Measurements from ENCODE around the gene REEP3. TPM values are rescaled to one million over a fixed set of nuclear protein-coding genes. Genes with fewer than 3 reads are reported as not detected.
"Not testable (repeated sequence)": the region's sequence is repeated elsewhere in the genome, so short reads cannot be mapped to it uniquely, and the experiment has no call there.

The REEP3 gene
- total RNA-seq, 3 donors from 2014 or later (not counting 1 experiment from before 2014, with no cell fraction given) = 4.6 to 10.2 (median 8.3) TPM

DNA sequence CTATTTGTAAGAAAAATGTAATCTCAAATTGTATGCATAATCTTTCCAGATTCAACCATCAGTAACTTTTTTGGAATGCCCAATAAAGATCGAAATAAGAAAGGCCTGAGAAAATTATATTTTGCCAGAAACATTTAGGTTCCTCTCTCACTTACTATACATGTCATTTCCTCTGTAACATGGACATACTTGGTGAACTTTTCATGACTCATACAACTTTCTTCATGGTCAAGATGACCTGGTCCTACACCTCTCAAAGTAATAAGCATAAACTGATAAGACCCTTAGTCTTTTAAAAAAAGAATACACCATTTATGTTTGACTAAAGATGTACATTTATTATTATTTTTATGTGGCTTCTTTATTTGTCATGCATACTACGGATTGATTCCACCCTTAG, 125.3 kb downstream of the REEP3 start:
- Mint-ChIP-seq H3K4me1 (no peaks in the 10 kb centered on the region), H3K36me3 (no peaks in the 10 kb centered on the region), H3K9me3 (no peaks in the 10 kb centered on the region), H3K27me3 (ENCODE audit: low read depth in 2 of 2) (peaks cover 8 to 18% of the 10 kb centered on the region in 2 donors), H3K27ac (no peak overlapping the region), H3K4me3 (no peak overlapping the region)
- 75% methylated on average over 1 of the region's 2 CpGs for WGBS (ENCODE audit: insufficient coverage)
- H3K4me3 ChIP-seq (ENCODE audit: low read length) = no peak overlapping the region
- DNase-seq (no peak), ATAC-seq (no peak)
- no peak overlapping the region for H3K27ac ChIP-seq (ENCODE audit: low read length)
- H3K36me3 ChIP-seq (ENCODE audit: control insufficient read depth, insufficient read depth, low read length) = no peaks in the 10 kb centered on the region
- H3K27me3 ChIP-seq (ENCODE audit: control insufficient read depth, insufficient read depth, low read length) = no peaks in the 10 kb centered on the region
- TF ChIP-seq, protein P1, sequence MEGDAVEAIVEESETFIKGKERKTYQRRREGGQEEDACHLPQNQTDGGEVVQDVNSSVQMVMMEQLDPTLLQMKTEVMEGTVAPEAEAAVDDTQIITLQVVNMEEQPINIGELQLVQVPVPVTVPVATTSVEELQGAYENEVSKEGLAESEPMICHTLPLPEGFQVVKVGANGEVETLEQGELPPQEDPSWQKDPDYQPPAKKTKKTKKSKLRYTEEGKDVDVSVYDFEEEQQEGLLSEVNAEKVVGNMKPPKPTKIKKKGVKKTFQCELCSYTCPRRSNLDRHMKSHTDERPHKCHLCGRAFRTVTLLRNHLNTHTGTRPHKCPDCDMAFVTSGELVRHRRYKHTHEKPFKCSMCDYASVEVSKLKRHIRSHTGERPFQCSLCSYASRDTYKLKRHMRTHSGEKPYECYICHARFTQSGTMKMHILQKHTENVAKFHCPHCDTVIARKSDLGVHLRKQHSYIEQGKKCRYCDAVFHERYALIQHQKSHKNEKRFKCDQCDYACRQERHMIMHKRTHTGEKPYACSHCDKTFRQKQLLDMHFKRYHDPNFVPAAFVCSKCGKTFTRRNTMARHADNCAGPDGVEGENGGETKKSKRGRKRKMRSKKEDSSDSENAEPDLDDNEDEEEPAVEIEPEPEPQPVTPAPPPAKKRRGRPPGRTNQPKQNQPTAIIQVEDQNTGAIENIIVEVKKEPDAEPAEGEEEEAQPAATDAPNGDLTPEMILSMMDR (IDR thresholded peaks at IDR 0.05) = no peak
- no peaks in the 10 kb centered on the region for H3K4me1 ChIP-seq (ENCODE audit: control insufficient read depth, insufficient read depth, low read length)
- H3K9me3 ChIP-seq (ENCODE audit: control insufficient read depth, insufficient read depth, low read length) = no peaks in the 10 kb centered on the region
- intact Hi-C loops (cut with micrococcal nuclease) = no loop called here

DNA sequence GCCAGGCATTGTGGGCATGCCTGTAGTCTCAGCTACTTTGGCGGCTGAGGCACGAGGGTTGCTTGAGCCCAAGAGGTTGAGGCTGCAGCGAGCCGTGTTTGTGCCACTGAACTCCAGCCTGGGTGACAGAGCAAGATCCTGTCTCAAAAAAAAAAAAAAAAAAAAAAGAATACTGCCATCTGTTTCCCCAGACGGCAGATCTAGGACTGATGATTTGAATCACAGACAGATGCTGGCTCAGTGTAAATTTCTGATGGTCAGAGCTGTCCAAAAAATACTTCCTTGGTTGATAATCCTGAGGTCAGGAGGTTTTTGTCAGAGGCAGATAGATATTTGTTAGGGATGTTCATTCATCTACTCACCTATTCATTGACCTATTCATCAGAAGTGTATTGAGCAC, 130.7 kb downstream of the REEP3 start:
- no peaks in the 10 kb centered on the region for H3K9me3 Mint-ChIP-seq
- no peak for ATAC-seq
- TF ChIP-seq, protein P1 (IDR thresholded peaks at IDR 0.05) = no peak
- H3K27me3 Mint-ChIP-seq (ENCODE audit: low read depth in 2 of 2) = peaks cover 0 to 7% of the 10 kb centered on the region in 2 donors
- no peaks in the 10 kb centered on the region for H3K4me1 Mint-ChIP-seq
- H3K4me3 ChIP-seq (ENCODE audit: low read length) = no peak overlapping the region
- no peaks in the 10 kb centered on the region for H3K36me3 ChIP-seq (ENCODE audit: control insufficient read depth, insufficient read depth, low read length)
- H3K27ac Mint-ChIP-seq = no peak overlapping the region
- H3K4me3 Mint-ChIP-seq = no peak overlapping the region
- no peaks in the 10 kb centered on the region for H3K4me1 ChIP-seq (ENCODE audit: control insufficient read depth, insufficient read depth, low read length)
- 63% methylated on average over 5 of the region's 5 CpGs for WGBS (ENCODE audit: insufficient coverage)
- DNase-seq = no peak
- H3K9me3 ChIP-seq (ENCODE audit: control insufficient read depth, insufficient read depth, low read length) = no peaks in the 10 kb centered on the region
- no peak overlapping the region for H3K27ac ChIP-seq (ENCODE audit: low read length)
- intact Hi-C loops (cut with micrococcal nuclease) = no loop called here
- H3K27me3 ChIP-seq (ENCODE audit: control insufficient read depth, insufficient read depth, low read length) = no peaks in the 10 kb centered on the region
- H3K36me3 Mint-ChIP-seq = no peaks in the 10 kb centered on the region

DNA sequence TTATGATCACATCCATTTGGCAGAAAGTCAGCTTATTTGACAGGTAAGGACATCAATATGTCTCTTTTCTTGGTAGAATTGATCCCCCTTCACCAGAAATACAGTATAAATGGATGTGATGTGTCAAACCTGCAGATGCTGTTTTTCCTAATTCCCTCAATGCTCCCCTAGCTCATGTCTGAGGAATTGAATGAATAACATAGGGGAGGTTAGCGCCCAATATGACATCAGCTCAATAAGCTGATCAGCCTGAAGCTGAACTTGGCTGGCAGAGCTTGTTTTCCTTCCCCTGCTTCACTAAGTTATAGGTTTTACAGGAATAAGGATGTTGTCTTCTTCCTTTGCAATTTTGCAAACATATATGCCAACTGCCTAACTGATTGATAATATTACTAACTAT, 132.5 kb downstream of the REEP3 start:
- DNase-seq (no peak), ATAC-seq (no peak)
- Mint-ChIP-seq H3K4me1 (no peaks in the 10 kb centered on the region), H3K27me3 (ENCODE audit: low read depth in 2 of 2) (peaks cover 0 to 4% of the 10 kb centered on the region in 2 donors), H3K27ac (no peak overlapping the region), H3K36me3 (no peaks in the 10 kb centered on the region), H3K4me3 (no peak overlapping the region), H3K9me3 (no peaks in the 10 kb centered on the region)
- no peaks in the 10 kb centered on the region for H3K36me3 ChIP-seq (ENCODE audit: control insufficient read depth, insufficient read depth, low read length)
- no peaks in the 10 kb centered on the region for H3K4me1 ChIP-seq (ENCODE audit: control insufficient read depth, insufficient read depth, low read length)
- H3K27me3 ChIP-seq (ENCODE audit: control insufficient read depth, insufficient read depth, low read length) = no peaks in the 10 kb centered on the region
- H3K9me3 ChIP-seq (ENCODE audit: control insufficient read depth, insufficient read depth, low read length) = no peaks in the 10 kb centered on the region
- intact Hi-C loops (cut with micrococcal nuclease) = no loop called here
- WGBS (ENCODE audit: insufficient coverage) = 100% methylated on average over 1 of the region's 1 CpG
- TF ChIP-seq, protein P1 (IDR thresholded peaks at IDR 0.05) = no peak
- no peak overlapping the region for H3K27ac ChIP-seq (ENCODE audit: low read length)
- no peak overlapping the region for H3K4me3 ChIP-seq (ENCODE audit: low read length)

DNA sequence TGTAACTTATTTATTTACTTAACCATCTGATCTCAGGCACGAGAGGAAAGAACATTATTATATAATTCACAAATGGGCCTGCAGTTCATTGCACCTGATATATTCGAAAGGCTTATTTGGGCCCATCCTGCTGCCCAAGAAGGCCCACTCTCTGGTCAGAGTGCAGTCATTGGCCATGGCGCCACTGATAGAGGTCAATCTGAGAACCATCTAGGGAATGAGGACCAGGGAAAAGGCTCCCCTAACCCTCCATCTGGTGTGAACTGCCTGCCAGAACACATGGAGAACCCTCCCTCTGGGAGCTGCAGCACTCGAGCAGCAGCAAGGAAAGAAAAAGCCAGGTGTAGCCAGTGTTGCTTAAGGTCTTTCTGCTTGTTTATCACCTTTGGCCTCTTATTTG, 136.6 kb downstream of the REEP3 start:
- H3K36me3 Mint-ChIP-seq = no peaks in the 10 kb centered on the region
- no peaks in the 10 kb centered on the region for H3K9me3 ChIP-seq (ENCODE audit: control insufficient read depth, insufficient read depth, low read length)
- intact Hi-C loops (cut with micrococcal nuclease) = no loop called here
- H3K4me1 ChIP-seq (ENCODE audit: control insufficient read depth, insufficient read depth, low read length) = no peaks in the 10 kb centered on the region
- 61% methylated on average over 4 of the region's 4 CpGs for WGBS (ENCODE audit: insufficient coverage)
- TF ChIP-seq, protein P1 (IDR thresholded peaks at IDR 0.05) = no peak
- H3K4me3 ChIP-seq (ENCODE audit: low read length) = no peak overlapping the region
- H3K27me3 ChIP-seq (ENCODE audit: control insufficient read depth, insufficient read depth, low read length) = no peaks in the 10 kb centered on the region
- H3K27ac ChIP-seq (ENCODE audit: low read length) = no peak overlapping the region
- no peak overlapping the region for H3K27ac Mint-ChIP-seq
- ATAC-seq (no peak), DNase-seq (no peak)
- no peaks in the 10 kb centered on the region for H3K36me3 ChIP-seq (ENCODE audit: control insufficient read depth, insufficient read depth, low read length)
- H3K9me3 Mint-ChIP-seq = no peaks in the 10 kb centered on the region
- H3K27me3 Mint-ChIP-seq (ENCODE audit: low read depth in 2 of 2) = peaks cover 0 to 6% of the 10 kb centered on the region in 2 donors
- H3K4me1 Mint-ChIP-seq = no peaks in the 10 kb centered on the region
- no peak overlapping the region for H3K4me3 Mint-ChIP-seq

DNA sequence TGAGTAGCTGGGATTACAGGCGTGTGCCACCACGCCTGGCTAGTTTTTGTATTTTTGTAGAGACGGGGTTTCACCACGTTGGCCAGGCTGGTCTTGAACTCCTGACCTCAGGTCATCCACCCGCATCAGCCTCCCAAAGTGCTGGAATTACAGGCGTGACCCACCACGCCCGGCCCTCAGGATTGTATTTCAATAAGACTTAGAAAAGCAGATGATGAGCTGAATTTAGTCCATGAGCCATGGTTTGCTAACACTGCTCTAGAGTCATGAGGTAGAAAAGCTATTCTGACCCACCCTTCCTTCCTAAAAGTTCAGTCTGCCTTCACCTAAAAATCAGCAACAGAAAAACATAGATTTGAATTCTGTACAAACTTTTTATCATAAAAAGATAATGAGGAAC, 139.7 kb downstream of the REEP3 start:
- H3K9me3 ChIP-seq (ENCODE audit: control insufficient read depth, insufficient read depth, low read length); intact Hi-C loops (cut with micrococcal nuclease); H3K36me3 ChIP-seq (ENCODE audit: control insufficient read depth, insufficient read depth, low read length); H3K4me1 ChIP-seq (ENCODE audit: control insufficient read depth, insufficient read depth, low read length); ATAC-seq; H3K4me3 Mint-ChIP-seq; H3K27me3 ChIP-seq (ENCODE audit: control insufficient read depth, insufficient read depth, low read length); H3K27me3 Mint-ChIP-seq (ENCODE audit: low read depth in 2 of 2); H3K9me3 Mint-ChIP-seq; H3K4me3 ChIP-seq (ENCODE audit: low read length); DNase-seq; H3K36me3 Mint-ChIP-seq; H3K27ac ChIP-seq (ENCODE audit: low read length); H3K27ac Mint-ChIP-seq; H3K4me1 Mint-ChIP-seq: not testable (repeated sequence)
- 93% methylated on average over 8 of the region's 8 CpGs for WGBS (ENCODE audit: insufficient coverage)
